Kidney (tissue), 14 donors: ENCODE measurements around the gene RASAL1. TPM values are rescaled to one million over a fixed set of nuclear protein-coding genes. Genes with fewer than 3 reads are reported as not detected.

Source experiments
- DNase-seq, 5 donors: peaks; one replicate each; pipeline ENCODE4 v3.0.0-alpha.2; 2013 to 2020
- FAIRE-seq: peaks from 2 replicates; lab custom pipeline; 2012; peaks lifted over from hg19 to GRCh38; lab: Jason Lieb, UNC
- H3K27ac ChIP-seq, 2 donors: one replicate each; pipeline ENCODE4 v1.7.0; 2013; ENCODE audit warnings: low read depth in 2 of 2, low read length in 2 of 2, inconsistent platforms in 1 of 2
- H3K27me3 ChIP-seq: one replicate; pipeline ENCODE4 v1.7.1; 2013; ENCODE audit warnings: low read length, inconsistent platforms; ENCODE audit not compliant: control insufficient read depth, insufficient read depth
- H3K36me3 ChIP-seq, 3 donors: one replicate each; pipeline versions ENCODE4 v1.7.0 to v1.7.1; 2013; ENCODE audit warnings: low read length in 3 of 3, control low read depth in 1 of 3, inconsistent platforms in 1 of 3; ENCODE audit not compliant: insufficient read depth in 3 of 3, control insufficient read depth in 2 of 3
- H3K4me1 ChIP-seq, 3 donors: one replicate each; pipeline versions ENCODE4 v1.7.0 to v1.7.1; 2013; ENCODE audit warnings: low read length in 3 of 3, inconsistent platforms in 1 of 3, low read depth in 1 of 3; ENCODE audit not compliant: control insufficient read depth in 2 of 3, insufficient read depth in 2 of 3
- H3K4me3 ChIP-seq, 3 donors: one replicate each; pipeline versions ENCODE4 v1.7.0 to v1.8.1; 2013; ENCODE audit warnings: low read length in 3 of 3, control low read depth in 1 of 3, inconsistent platforms in 1 of 3
- H3K9ac ChIP-seq, 3 donors: one replicate each; pipeline versions ENCODE4 v1.7.0 to v1.7.1; 2013; ENCODE audit warnings: low read length in 3 of 3, control low read depth in 1 of 3, inconsistent platforms in 1 of 3
- H3K9me3 ChIP-seq, 3 donors: one replicate each; pipeline versions ENCODE4 v1.7.0 to v1.7.1; 2013; ENCODE audit warnings: low read length in 3 of 3, control low read depth in 1 of 3, inconsistent platforms in 1 of 3; ENCODE audit not compliant: control insufficient read depth in 2 of 3, insufficient read depth in 1 of 3
- CTCF ChIP-seq: IDR thresholded peaks from 3 replicates; pipeline ENCODE4 v1.5.1; 2012; ENCODE audit warnings: mild to moderate bottlenecking, moderate library complexity, borderline replicate concordance; ENCODE audit not compliant: insufficient read depth; ENCODE audit errors: extremely low read depth
- intact Hi-C: fragments of 100-400 bp; cut with DNase I; formaldehyde crosslinking; loops from one replicate; pipeline ENCODE4 v1.11.1; 2022
- polyA plus RNA-seq: library from polyadenylated mRNA; stranded (reverse); fragments of 350-450 nt; fragmentation: Illumina TruSeq; extraction: RNeasy Lipid Tissue Mini Kit (QIAGEN cat#74804); gene quantifications from one replicate; pipeline ENCODE4 v1.2.3, GENCODE V29; 2014; ENCODE audit warnings: low read depth, low replicate concordance; ENCODE audit not compliant: insufficient read depth
- total RNA-seq: library from RNA; stranded (reverse); fragmentation: NEBNext Ultra II Directional; extraction: Animal tissue kit (Norgen Biotek cat#: 25700); gene quantifications from one replicate; pipeline ENCODE4 v1.2.1, GENCODE V29; 2021
- donor health status: control.
- donor health status: control.
- donor health status: control.
- donor health status: control.
- donor health status: control.
- donor health status: DM: yes; HTN: yes; CAD: no.
- donor health status: Normal renal cell carcinoma (clear cell type).

RASAL1 gene
- total and polyA plus RNA-seq, 2 donors from 2014 or later, result 23.5 to 58.3 TPM

- no peak for DNase-seq
- H3K4me1 ChIP-seq, result no peaks in the 10 kb centered on the region
- no peak overlapping the region for H3K4me3 ChIP-seq
- intact Hi-C loops, result no loop called here
- no peak for TF ChIP-seq CTCF
- H3K27me3 ChIP-seq, result no peaks in the 10 kb centered on the region
- FAIRE-seq, result no peak
- no peaks in the 10 kb centered on the region for H3K9me3 ChIP-seq
- no peaks in the 10 kb centered on the region for H3K36me3 ChIP-seq
- no peak overlapping the region for H3K9ac ChIP-seq
- no peak overlapping the region for H3K27ac ChIP-seq
These were observed 71.0 kb downstream of the RASAL1 start for GRCh38 chr12:113064395-113065125.

GRCh38 chr12:113063396-113064350, 71.9 kb downstream of the RASAL1 start:
- Histone ChIP-seq H3K9me3 (no peaks in the 10 kb centered on the region), H3K36me3 (no peaks in the 10 kb centered on the region), H3K4me1 (no peaks in the 10 kb centered on the region), H3K9ac (no peak overlapping the region), H3K27ac (no peak overlapping the region), H3K27me3 (no peaks in the 10 kb centered on the region), H3K4me3 (no peak overlapping the region)
- no peak for TF ChIP-seq CTCF
- FAIRE-seq, result no peak
- DNase-seq, result no peak
- intact Hi-C loops, result no loop called here

GRCh38 chr12:113062502-113063395, 72.8 kb downstream of the RASAL1 start:
- H3K4me1 ChIP-seq, result no peaks in the 10 kb centered on the region
- TF ChIP-seq CTCF, result no peak
- H3K36me3 ChIP-seq, result no peaks in the 10 kb centered on the region
- H3K27ac ChIP-seq, result no peak overlapping the region
- intact Hi-C loops, result no loop called here
- H3K9me3 ChIP-seq, result no peaks in the 10 kb centered on the region
- H3K4me3 ChIP-seq, result no peak overlapping the region
- H3K9ac ChIP-seq, result no peak overlapping the region
- no peaks in the 10 kb centered on the region for H3K27me3 ChIP-seq
- DNase-seq, result no peak
- no peak for FAIRE-seq
